Uterus (tissue), 4 donors: ENCODE results near the gene CSKMT. TPM values are rescaled to one million over a fixed set of nuclear protein-coding genes. Genes with fewer than 3 reads are reported as not detected.

ENCODE experiments used
- DNase-seq, 2 donors: peaks; one replicate each; pipeline ENCODE4 v3.0.0-alpha.2; 2019 to 2020
- H3K27ac ChIP-seq, 2 donors: fragments of 200-600 bp; sonication (generic); 1 replicate in 1 of 2; 2 replicates in 1 of 2; pipeline ENCODE4 v1.5.1; 2016 to 2018
- H3K27me3 ChIP-seq, 2 donors: fragments of 200-600 bp; sonication (generic); one replicate each; pipeline ENCODE4 v1.5.1; 2018 to 2019; ENCODE audit warnings: control low read depth in 1 of 2
- H3K36me3 ChIP-seq, 2 donors: fragments of 200-600 bp; sonication (generic); one replicate each; pipeline ENCODE4 v1.5.1; 2019; ENCODE audit warnings: control low read depth in 1 of 2
- H3K4me1 ChIP-seq, 2 donors: fragments of 200-600 bp; sonication (generic); one replicate each; pipeline ENCODE4 v1.5.1; 2018 to 2019; ENCODE audit warnings: control low read depth in 1 of 2
- H3K4me3 ChIP-seq, 2 donors: fragments of 200-600 bp; sonication (generic); 1 replicate in 1 of 2; 2 replicates in 1 of 2; pipeline ENCODE4 v1.5.1; 2018 to 2019; ENCODE audit warnings: mild to moderate bottlenecking in 1 of 2
- H3K9me3 ChIP-seq, 2 donors: fragments of 200-600 bp; sonication (generic); one replicate each; pipeline ENCODE4 v1.5.1; 2019; ENCODE audit warnings: control low read depth in 1 of 2
- POLR2A ChIP-seq, 2 donors: fragments of 450-650 bp; IDR thresholded peaks; one replicate each; pipeline ENCODE4 v1.6.1; 2016; ENCODE audit warnings: antibody characterized with exemption in 2 of 2, mild to moderate bottlenecking in 1 of 2, moderate library complexity in 1 of 2
- intact Hi-C: fragments of 100-400 bp; cut with DNase I; formaldehyde crosslinking; loops from one replicate; pipeline ENCODE4 v1.15.1; 2023; ENCODE audit warnings: low total_unique reads
- total RNA-seq, 4 donors: library from RNA; depleted of rRNA in 3 of 4; stranded (reverse); fragments of >200 nt in 3 of 4; gene quantifications; one replicate each; pipeline versions ENCODE4 v1.1.0 to v1.2.4, GENCODE V29; 2014 to 2023
- TF ChIP-seq, protein P1 (sequence below), 4 experiments: fragments of 200-600 bp in 2 of 4; fragments of 450-650 bp in 2 of 4; sonication (generic) in 2 of 4; IDR thresholded peaks; one replicate each; pipeline ENCODE4 v1.5.1; 2016 to 2019; ENCODE audit warnings: antibody characterized with exemption in 4 of 4, mild to moderate bottlenecking in 2 of 4, moderate library complexity in 1 of 4
- donor health status: DM: yes; HTN: yes; CAD: no.

CSKMT gene
- total RNA-seq, 4 donors from 2014 or later, result 7.7 to 25.9 (median 12.6) TPM; not detected in 1

DNA sequence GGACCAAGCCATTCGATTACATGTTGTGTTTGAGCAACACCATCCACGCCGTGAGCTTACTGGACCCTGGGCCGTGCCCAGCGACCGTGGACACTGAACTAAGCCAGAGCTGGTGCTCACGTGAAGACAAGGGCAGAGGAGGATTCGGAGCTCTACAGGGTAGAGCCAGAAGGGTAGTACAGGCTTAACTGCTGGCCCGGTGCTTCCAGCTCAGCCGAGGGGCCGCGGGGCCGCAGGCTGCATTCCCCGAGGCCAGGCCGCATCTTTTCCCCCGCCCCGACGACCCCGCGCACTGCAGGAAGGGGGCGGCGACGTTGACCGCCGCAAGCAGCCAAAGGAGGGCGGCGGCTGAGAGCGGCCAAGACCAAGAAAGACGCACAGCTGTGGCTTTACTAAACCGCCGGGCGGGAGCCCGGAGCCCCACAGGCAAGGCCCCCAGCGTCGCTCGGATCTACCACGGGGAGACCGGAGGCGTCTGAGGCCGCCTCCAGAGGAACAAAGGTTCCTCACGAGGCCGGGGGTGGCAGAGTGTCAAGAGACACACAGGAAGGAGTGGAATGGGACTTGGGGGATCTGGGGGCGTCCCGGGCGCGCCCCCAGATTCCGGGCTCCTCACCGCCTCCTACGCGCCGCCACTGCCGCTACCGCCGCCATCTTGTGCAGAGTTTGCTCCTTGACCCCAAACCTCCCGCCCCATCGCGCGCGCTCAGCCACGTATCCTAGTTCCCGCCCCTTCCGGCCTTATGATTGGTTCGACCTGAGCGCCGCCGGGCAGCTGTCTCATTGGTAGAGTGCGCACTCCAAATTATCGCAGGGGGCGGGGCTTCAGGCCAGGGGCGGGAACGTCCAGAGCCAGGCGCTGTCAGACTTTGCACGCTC is 18.9 kb upstream of the CSKMT start, which contains the start of gene GANAB:
TSS of gene GANAB (minus strand) at position 668 of the 879 bp plus-strand sequence. CDS start at position 654, 14 bp downstream.
- no peaks in the 10 kb centered on the region for H3K9me3 ChIP-seq
- intact Hi-C loops, result no loop called here
- H3K4me1 ChIP-seq, result peaks cover 5 to 14% of the 10 kb centered on the region in 2 donors
- no peaks in the 10 kb centered on the region for H3K27me3 ChIP-seq
- DNase-seq, result peak; percentile 99
- H3K27ac ChIP-seq, result peak within 1 kb of the TSS; percentile 86 to 92
- H3K36me3 ChIP-seq, result no peaks in the 10 kb centered on the region
- peak; percentile 51 to 75 for TF ChIP-seq POLR2A (IDR thresholded peaks at IDR 0.05)
- TF ChIP-seq, protein P1, sequence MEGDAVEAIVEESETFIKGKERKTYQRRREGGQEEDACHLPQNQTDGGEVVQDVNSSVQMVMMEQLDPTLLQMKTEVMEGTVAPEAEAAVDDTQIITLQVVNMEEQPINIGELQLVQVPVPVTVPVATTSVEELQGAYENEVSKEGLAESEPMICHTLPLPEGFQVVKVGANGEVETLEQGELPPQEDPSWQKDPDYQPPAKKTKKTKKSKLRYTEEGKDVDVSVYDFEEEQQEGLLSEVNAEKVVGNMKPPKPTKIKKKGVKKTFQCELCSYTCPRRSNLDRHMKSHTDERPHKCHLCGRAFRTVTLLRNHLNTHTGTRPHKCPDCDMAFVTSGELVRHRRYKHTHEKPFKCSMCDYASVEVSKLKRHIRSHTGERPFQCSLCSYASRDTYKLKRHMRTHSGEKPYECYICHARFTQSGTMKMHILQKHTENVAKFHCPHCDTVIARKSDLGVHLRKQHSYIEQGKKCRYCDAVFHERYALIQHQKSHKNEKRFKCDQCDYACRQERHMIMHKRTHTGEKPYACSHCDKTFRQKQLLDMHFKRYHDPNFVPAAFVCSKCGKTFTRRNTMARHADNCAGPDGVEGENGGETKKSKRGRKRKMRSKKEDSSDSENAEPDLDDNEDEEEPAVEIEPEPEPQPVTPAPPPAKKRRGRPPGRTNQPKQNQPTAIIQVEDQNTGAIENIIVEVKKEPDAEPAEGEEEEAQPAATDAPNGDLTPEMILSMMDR (IDR thresholded peaks at IDR 0.05), result no peak
- peak within 1 kb of the TSS; percentile 71 to 91 for H3K4me3 ChIP-seq

DNA sequence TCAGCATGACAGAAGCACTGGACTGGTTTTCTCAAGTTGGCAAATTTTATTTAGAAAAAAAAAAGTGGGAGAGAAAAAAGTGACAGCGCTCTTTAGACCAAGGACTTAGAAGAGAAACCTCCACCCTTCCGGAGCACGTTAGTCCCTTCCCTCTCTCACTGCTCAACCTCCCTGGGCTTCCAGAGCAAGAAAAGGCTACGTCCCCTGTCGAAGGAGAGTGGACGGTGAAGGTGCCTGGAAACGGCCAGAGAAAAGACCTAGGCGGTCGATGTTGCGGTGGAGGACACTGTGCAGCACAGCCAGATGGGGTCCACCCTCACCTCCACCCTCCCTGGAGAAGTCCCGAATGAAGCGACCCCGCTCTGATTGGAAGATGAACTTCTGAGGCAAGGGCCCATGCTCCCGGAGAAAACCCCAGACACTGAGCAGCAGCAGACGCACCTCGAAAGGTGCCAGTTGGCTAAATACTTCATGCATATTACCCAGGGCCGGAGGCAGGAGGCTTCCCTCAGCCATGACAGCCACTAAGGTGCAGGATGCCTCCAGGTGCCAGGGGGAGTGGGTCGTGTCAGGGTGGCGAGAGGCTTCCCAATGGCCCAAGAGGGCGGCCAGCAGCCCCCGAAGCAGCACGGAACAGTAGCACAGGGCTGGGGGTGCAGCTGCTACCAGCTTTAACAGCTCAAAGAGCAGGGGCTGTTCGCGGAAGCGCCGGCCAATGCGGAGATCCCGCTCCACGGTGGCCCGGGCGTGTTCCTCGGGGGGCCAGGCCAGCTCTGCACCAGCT is 18.1 kb upstream of the CSKMT start:
- intact Hi-C loops, result no loop called here
- no peaks in the 10 kb centered on the region for H3K36me3 ChIP-seq
- DNase-seq, result no peak
- H3K9me3 ChIP-seq, result no peaks in the 10 kb centered on the region
- H3K27me3 ChIP-seq, result no peaks in the 10 kb centered on the region
- peaks cover 5 to 14% of the 10 kb centered on the region in 2 donors for H3K4me1 ChIP-seq
- peak overlapping the region in 1 of 2 donors; percentile 91 for H3K4me3 ChIP-seq
- no peak overlapping the region for H3K27ac ChIP-seq
- no peak for TF ChIP-seq POLR2A (IDR thresholded peaks at IDR 0.05)
- TF ChIP-seq, protein P1 (IDR thresholded peaks at IDR 0.05), result no peak

DNA sequence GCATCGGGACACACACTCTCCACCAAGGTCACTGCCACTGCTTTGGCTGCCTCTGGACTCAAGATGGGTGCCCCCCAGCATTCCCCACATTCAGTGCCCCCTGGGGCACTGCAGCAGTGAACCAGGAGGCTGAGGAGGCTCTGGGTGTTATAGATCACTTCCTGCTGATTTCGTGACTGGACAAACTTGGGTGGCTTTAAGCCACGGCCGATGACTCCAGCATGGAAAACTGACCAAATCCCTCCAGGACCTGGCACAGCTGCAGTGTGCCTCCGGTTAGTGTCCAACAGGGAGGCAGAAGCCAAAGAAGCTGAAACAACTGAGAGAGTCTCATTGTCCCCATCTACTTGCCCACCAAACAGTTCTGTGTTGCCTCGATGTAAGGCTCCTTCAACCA is 17.5 kb upstream of the CSKMT start:
- no peak overlapping the region for H3K27ac ChIP-seq

DNA sequence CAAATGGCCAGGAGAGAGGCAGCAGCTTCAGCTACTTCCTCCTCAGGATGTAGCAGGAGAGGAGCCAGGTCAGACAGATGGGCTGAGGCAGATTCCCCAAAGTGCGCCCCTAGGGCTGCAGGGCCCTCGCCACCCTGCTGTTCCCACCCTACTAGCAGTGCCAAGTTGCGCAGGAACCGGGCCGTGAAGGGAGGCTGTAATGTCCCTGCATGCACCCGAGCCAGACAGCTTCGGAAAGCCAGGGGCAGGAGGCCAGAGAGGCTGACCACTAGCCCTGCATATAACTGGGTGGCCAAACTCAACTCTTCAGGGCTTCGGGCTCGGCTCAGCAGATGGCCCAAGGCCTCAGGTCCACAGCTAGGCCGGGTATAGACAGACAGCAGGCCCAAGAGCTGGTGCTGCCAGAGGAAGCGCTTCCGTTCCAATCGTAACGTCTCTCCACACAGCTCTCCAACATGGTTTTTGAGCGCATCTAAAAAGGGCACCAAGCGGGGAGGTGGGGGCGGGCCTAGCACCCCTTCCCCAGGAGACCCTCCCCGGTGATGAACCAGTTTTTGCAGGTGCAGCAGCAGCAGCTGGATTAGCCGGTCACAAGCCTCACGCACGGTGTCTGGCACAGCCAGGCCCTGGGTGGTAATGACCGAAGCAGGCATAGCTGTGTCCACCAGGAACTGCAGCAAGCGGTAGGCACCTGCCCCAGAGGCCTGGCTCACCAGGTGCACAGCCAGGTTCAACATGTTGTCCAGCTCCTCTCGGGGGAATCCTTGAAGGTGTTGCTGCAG is 16.7 kb upstream of the CSKMT start:
- Histone ChIP-seq H3K27me3 (no peaks in the 10 kb centered on the region), H3K9me3 (no peaks in the 10 kb centered on the region), H3K36me3 (no peaks in the 10 kb centered on the region), H3K4me3 (no peak overlapping the region), H3K27ac (no peak overlapping the region), H3K4me1 (peaks cover 5 to 14% of the 10 kb centered on the region in 2 donors)
- DNase-seq, result no peak
- intact Hi-C loops, result no loop called here
- TF ChIP-seq POLR2A (IDR thresholded peaks at IDR 0.05), result no peak
- TF ChIP-seq, protein P1 (IDR thresholded peaks at IDR 0.05), result no peak

More for the DNA sequence above, 17.5 kb upstream of the CSKMT start:
- TF ChIP-seq POLR2A (IDR thresholded peaks at IDR 0.05), result no peak
- TF ChIP-seq, protein P1 (IDR thresholded peaks at IDR 0.05), result no peak
- no peak for DNase-seq
- Histone ChIP-seq H3K9me3 (no peaks in the 10 kb centered on the region), H3K36me3 (no peaks in the 10 kb centered on the region), H3K27me3 (no peaks in the 10 kb centered on the region), H3K4me3 (no peak overlapping the region), H3K4me1 (peaks cover 5 to 14% of the 10 kb centered on the region in 2 donors)
- intact Hi-C loops, result no loop called here
